CD4-positive, alpha-beta memory T cell (primary cell): ENCODE data around the gene GNG7. TPM values are rescaled to one million over a fixed set of nuclear protein-coding genes. Genes with fewer than 3 reads are reported as not detected.
"Not testable (repeated sequence)": the region's sequence is repeated elsewhere in the genome, so short reads cannot be mapped to it uniquely, and the experiment has no call there.

Experiments
- CTCF ChIA-PET: fragments of 350-600 bp; sonication (Branson Sonifier 250); formaldehyde crosslinking; loops from one replicate; lab custom pipeline; 2021; ENCODE audit warnings: inconsistent platforms; ENCODE audit not compliant: partially characterized antibody; lab: Charles Lee
- POLR2A ChIA-PET: fragments of 350-600 bp; sonication (Branson Sonifier 250); formaldehyde crosslinking; loops from one replicate; lab custom pipeline; 2021; ENCODE audit not compliant: partially characterized antibody; lab: Charles Lee
- DNase-seq, 5 donors: peaks; one replicate each; pipeline versions ENCODE4 v3.0.0 to v3.0.0-alpha.2; 2020 to 2022; ENCODE audit warnings: mixed read lengths in 1 of 5
- H3K27ac ChIP-seq: one replicate; pipeline ENCODE4 v1.7.0; 2013; ENCODE audit warnings: low read depth, low read length
- H3K27me3 ChIP-seq: 2 replicates; pipeline ENCODE4 v1.7.0; 2013; ENCODE audit warnings: mild to moderate bottlenecking, low read length, moderate library complexity; ENCODE audit not compliant: insufficient read depth
- H3K36me3 ChIP-seq: 2 replicates; pipeline ENCODE4 v1.7.0; 2013; ENCODE audit warnings: mild to moderate bottlenecking, low read length, moderate library complexity; ENCODE audit not compliant: insufficient read depth
- H3K4me1 ChIP-seq: 2 replicates; pipeline ENCODE4 v1.7.0; 2013; ENCODE audit warnings: mild to moderate bottlenecking, low read length, moderate library complexity; ENCODE audit not compliant: insufficient read depth
- H3K4me3 ChIP-seq, 2 donors: one replicate each; pipeline ENCODE4 v1.7.0; 2013; ENCODE audit warnings: low read length in 2 of 2, mild to moderate bottlenecking in 1 of 2
- H3K9me3 ChIP-seq, 2 donors: one replicate each; pipeline ENCODE4 v1.7.0; 2013; ENCODE audit warnings: low read length in 2 of 2, control low read depth in 1 of 2; ENCODE audit not compliant: control insufficient read depth in 1 of 2
- H3K27ac Mint-ChIP-seq, 7 donors: one replicate each; pipeline ENCODE4 v1.8.0; 2020 to 2021; ENCODE audit warnings: mixed read lengths in 7 of 7, mild to moderate bottlenecking in 6 of 7, inconsistent platforms in 3 of 7, moderate library complexity in 3 of 7
- H3K27me3 Mint-ChIP-seq, 2 donors: one replicate each; pipeline ENCODE4 v1.8.0; 2020 to 2021; ENCODE audit warnings: mixed read lengths in 2 of 2
- H3K36me3 Mint-ChIP-seq, 2 donors: one replicate each; pipeline ENCODE4 v1.8.0; 2020 to 2021; ENCODE audit warnings: mixed read lengths in 2 of 2, inconsistent platforms in 1 of 2, mild to moderate bottlenecking in 1 of 2
- H3K4me1 Mint-ChIP-seq, 4 donors: one replicate each; pipeline ENCODE4 v1.8.0; 2020 to 2021; ENCODE audit warnings: mixed read lengths in 4 of 4, mild to moderate bottlenecking in 1 of 4
- H3K4me3 Mint-ChIP-seq, 8 donors: one replicate each; pipeline ENCODE4 v1.8.0; 2020 to 2021; ENCODE audit warnings: mixed read lengths in 8 of 8, mild to moderate bottlenecking in 7 of 8, moderate library complexity in 6 of 8, inconsistent platforms in 3 of 8
- H3K9me3 Mint-ChIP-seq, 8 donors: one replicate each; pipeline ENCODE4 v1.8.0; 2020 to 2021; ENCODE audit warnings: mixed read lengths in 8 of 8, mild to moderate bottlenecking in 5 of 8, inconsistent platforms in 3 of 8, moderate library complexity in 1 of 8
- intact Hi-C: fragments of 100-400 bp; cut with micrococcal nuclease; formaldehyde crosslinking; loops from one replicate; pipeline ENCODE4 v1.15.1; 2023
- polyA plus RNA-seq, 2 donors: library from polyadenylated mRNA; unstranded; fragments of 300-500 nt; fragmentation: Illumina TruSeq; gene quantifications; one replicate each; pipeline ENCODE4 v1.2.3, GENCODE V29; 2021
- total RNA-seq, 2 experiments: library from RNA; stranded (reverse); gene quantifications; one replicate each; pipeline ENCODE4 v1.2.3, GENCODE V29; 2021

GNG7 gene
- total and polyA plus RNA-seq, 4 experiments from 2014 or later = 1.9 to 4.2 (median 3.2) TPM

DNA sequence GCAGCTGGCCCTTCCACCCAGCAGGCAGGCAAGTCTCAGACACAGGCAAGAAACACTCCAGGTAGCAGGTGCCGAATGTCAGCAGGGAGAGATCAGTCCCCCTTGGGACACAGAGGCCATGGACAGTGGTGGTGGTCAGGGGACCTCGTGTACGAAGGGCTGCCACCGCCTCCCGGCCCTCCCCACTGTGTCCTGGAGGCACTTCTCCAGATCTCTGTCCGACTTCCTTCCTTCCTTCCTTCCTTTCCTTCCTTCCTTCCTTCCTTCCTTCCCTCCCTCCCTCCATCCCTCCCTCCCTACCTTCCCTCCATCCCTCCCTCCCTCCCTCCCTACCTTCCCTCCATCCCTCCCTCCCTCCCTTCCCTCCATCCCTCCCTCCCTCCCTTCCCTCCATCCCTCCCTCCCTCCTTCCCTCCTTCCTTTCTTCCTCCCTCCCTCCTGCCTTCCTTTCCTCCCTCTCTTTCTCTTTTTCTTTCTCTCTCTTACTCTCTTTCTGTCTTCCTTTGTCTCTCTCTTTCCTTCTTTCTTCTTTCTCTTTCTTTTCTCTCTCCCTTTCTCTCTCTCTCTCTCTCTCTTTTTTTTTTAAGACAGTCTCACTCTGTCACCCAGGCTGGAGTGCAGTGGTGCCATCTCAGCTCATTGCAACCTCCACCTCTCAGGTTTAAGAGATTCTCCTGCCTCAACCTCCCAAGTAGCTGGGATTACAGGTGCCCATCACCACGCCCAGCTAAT, 51.3 kb downstream of the GNG7 start:
- H3K36me3 ChIP-seq, H3K4me1 ChIP-seq, H3K9me3 Mint-ChIP-seq, H3K27ac ChIP-seq, H3K36me3 Mint-ChIP-seq, H3K27me3 ChIP-seq, H3K9me3 ChIP-seq, H3K27ac Mint-ChIP-seq, POLR2A ChIA-PET, H3K4me3 Mint-ChIP-seq, H3K4me3 ChIP-seq, intact Hi-C loops, DNase-seq, H3K27me3 Mint-ChIP-seq, H3K4me1 Mint-ChIP-seq: not testable (repeated sequence)
- CTCF ChIA-PET = interaction anchor here (0.6 to 5.6 kb wide), 2 partner anchors 11 to 100 kb away, joined by 4 to 94 read pairs; no protein-coding TSS in a partner anchor

DNA sequence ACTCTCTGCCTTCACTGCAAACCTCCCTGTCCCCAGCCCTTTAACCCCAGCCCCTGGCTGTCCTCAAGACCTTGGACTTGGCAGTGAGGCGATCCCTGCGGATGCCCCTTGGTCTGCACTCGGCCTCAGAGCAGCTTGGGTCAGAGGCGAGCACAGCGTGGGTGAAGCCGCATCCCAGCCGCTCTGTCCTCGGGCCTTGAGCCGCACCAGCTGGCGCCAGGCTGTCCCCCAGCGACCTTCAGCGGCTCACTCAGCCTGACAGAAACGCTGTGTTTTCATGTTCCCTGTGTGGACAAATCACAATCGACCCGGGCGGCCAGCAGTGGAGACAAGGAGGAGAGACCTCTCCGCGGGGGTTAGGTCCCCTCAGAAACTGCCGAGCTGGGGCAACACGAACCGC, 52.0 kb downstream of the GNG7 start:
- no peak overlapping the region for H3K27ac ChIP-seq
- H3K9me3 Mint-ChIP-seq = no peaks in the 10 kb centered on the region
- no peak overlapping the region for H3K27ac Mint-ChIP-seq

DNA sequence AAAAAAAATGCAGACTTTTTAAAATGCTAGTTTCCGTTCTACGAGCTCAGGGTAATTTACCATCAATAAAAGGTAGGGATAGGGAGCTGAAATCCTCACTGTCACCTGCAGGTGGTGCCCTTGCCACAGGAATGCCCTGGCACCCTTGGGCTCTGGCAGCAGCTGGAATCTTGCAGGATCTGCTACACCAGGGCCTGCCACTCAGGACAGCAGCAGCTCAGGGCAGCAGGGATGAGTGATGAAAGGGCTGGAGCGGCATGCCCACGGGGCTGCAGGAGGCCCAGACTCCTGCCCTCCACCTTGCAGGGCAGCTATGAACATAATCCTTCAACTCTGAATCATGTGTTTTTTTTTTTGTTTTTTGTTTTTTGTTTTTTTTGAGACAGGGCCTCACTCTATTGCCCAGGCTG, 54.0 kb downstream of the GNG7 start:
- POLR2A ChIA-PET = interaction anchor here (0.8 to 2.1 kb wide), 6 partner anchors 21 to 173 kb away, joined by 3 to 9 read pairs (median 5); partner anchors contain the start of genes GADD45B and SLC39A3
- no peaks in the 10 kb centered on the region for H3K36me3 ChIP-seq
- no peaks in the 10 kb centered on the region for H3K27me3 ChIP-seq
- H3K27me3 Mint-ChIP-seq = no peaks in the 10 kb centered on the region
- H3K27ac Mint-ChIP-seq = no peak overlapping the region
- no peak overlapping the region for H3K4me3 ChIP-seq
- intact Hi-C loops = loop anchor here (10.0 kb wide), 1 partner anchor 456 kb away; no protein-coding TSS in a partner anchor
- CTCF ChIA-PET = interaction anchor here (0.6 to 5.6 kb wide), 45 partner anchors 9 to 456 kb away, joined by 3 to 94 read pairs (median 5); partner anchors contain the start of genes GNG7, LMNB2 and ZNF555
- no peaks in the 10 kb centered on the region for H3K9me3 Mint-ChIP-seq
- DNase-seq = peak; percentile 63 to 76 (median 68)
- no peaks in the 10 kb centered on the region for H3K4me1 ChIP-seq
- H3K4me1 Mint-ChIP-seq = peaks cover 0 to 1% (median 0%) of the 10 kb centered on the region in 4 donors
- no peak overlapping the region for H3K27ac ChIP-seq
- no peak overlapping the region for H3K4me3 Mint-ChIP-seq
- H3K36me3 Mint-ChIP-seq = no peaks in the 10 kb centered on the region
- H3K9me3 ChIP-seq = no peaks in the 10 kb centered on the region

More for the DNA sequence above, 52.0 kb downstream of the GNG7 start:
- DNase-seq = no peak
- ChIA-PET POLR2A (no interaction called here), CTCF (interaction anchor here (0.6 to 5.6 kb wide), 2 partner anchors 11 to 100 kb away, joined by 4 to 94 read pairs; no protein-coding TSS in a partner anchor)
- Mint-ChIP-seq H3K36me3 (no peaks in the 10 kb centered on the region), H3K4me3 (no peak overlapping the region), H3K4me1 (peaks cover 0 to 1% (median 0%) of the 10 kb centered on the region in 4 donors), H3K27me3 (peaks cover 0 to 2% of the 10 kb centered on the region in 2 donors)
- Histone ChIP-seq H3K36me3 (no peaks in the 10 kb centered on the region), H3K4me1 (no peaks in the 10 kb centered on the region), H3K9me3 (no peaks in the 10 kb centered on the region), H3K27me3 (no peaks in the 10 kb centered on the region), H3K4me3 (no peak overlapping the region)
- intact Hi-C loops = no loop called here

DNA sequence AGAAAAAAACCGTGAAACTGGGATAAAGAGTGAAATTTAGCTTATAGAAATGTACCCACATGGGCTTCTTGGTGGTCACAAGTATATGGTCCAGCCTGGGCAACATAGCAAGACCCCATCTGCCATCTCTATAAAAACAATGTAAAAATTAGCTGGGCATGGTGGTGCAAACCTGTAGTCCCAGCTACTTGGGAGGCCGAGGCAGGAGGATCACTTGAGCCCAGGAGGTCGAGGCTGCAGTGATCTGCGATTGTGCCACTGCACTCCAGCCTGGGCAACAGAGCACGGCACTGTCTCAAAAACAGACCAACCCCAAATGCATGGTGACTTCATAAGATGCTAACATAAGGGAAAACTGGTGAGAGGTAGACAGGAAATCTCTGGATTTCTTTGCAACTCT, 54.4 kb downstream of the GNG7 start:
- POLR2A ChIA-PET = interaction anchor here (0.8 to 2.1 kb wide), 5 partner anchors 20 to 172 kb away, joined by 3 to 9 read pairs (median 6); partner anchors contain the start of genes GADD45B and SLC39A3
- Histone ChIP-seq H3K4me3 (no peak overlapping the region), H3K27ac (no peak overlapping the region), H3K9me3 (no peaks in the 10 kb centered on the region), H3K27me3 (no peaks in the 10 kb centered on the region), H3K36me3 (no peaks in the 10 kb centered on the region), H3K4me1 (no peaks in the 10 kb centered on the region)
- no peak overlapping the region for H3K27ac Mint-ChIP-seq
- CTCF ChIA-PET = interaction anchor here (0.6 to 5.6 kb wide), 48 partner anchors 8 to 1274 kb away, joined by 3 to 94 read pairs (median 4); partner anchors contain the start of genes GNG7, LMNB2 and ZNF555
- H3K4me1 Mint-ChIP-seq = peaks cover 0 to 1% (median 0%) of the 10 kb centered on the region in 4 donors
- intact Hi-C loops = loop anchor here (10.0 kb wide), 1 partner anchor 457 kb away; no protein-coding TSS in a partner anchor
- no peak for DNase-seq
- H3K36me3 Mint-ChIP-seq = no peaks in the 10 kb centered on the region
- H3K9me3 Mint-ChIP-seq = no peaks in the 10 kb centered on the region
- no peak overlapping the region for H3K4me3 Mint-ChIP-seq
- H3K27me3 Mint-ChIP-seq = no peaks in the 10 kb centered on the region

DNA sequence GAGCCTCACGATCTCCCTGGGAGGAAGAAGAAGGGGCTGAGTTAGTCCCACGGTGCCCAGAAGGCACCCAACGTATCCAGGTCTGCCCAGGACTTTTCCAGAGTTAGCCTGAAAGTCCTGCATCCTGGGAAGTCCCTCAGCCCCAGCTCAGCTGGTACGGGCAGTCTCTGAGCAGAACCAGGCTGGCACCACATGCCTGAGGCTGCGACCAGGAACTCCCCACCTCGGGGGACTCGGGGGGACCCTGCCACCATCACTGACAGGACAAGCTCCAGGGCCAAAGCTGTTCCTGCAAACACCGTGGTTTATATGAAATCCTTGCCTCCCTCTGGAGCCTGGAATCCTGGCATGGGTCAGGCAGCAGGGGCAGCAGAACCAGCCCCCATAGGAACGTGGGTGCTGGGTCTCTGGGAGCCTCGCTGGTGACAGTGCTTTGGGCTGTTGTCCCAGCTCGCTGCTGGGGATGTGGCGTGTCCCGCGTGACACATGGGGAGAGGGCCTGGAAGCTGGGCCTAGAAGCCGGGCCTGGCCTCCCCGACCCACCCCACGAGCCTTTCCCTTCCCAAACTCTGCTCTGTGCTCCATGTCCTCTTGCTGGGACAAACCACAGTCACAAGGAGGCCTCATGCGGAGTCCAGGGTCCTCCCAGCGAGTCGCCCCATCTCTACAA, 55.5 kb downstream of the GNG7 start:
- Mint-ChIP-seq H3K4me1 (peaks cover 0 to 1% (median 0%) of the 10 kb centered on the region in 4 donors), H3K27me3 (no peaks in the 10 kb centered on the region), H3K4me3 (no peak overlapping the region), H3K36me3 (no peaks in the 10 kb centered on the region), H3K27ac (no peak overlapping the region), H3K9me3 (no peaks in the 10 kb centered on the region)
- Histone ChIP-seq H3K9me3 (no peaks in the 10 kb centered on the region), H3K4me1 (no peaks in the 10 kb centered on the region), H3K36me3 (no peaks in the 10 kb centered on the region), H3K27ac (no peak overlapping the region), H3K27me3 (no peaks in the 10 kb centered on the region), H3K4me3 (no peak overlapping the region)
- intact Hi-C loops = loop anchor here (10.0 kb wide), 1 partner anchor 458 kb away; no protein-coding TSS in a partner anchor
- CTCF ChIA-PET = interaction anchor here (0.6 to 5.6 kb wide), 8 partner anchors 25 to 1275 kb away, joined by 3 to 94 read pairs (median 4); no protein-coding TSS in a partner anchor
- no peak for DNase-seq
- POLR2A ChIA-PET = interaction anchor here (2.1 kb wide), 1 partner anchor 102 kb away, joined by 9 read pairs; no protein-coding TSS in a partner anchor

DNA sequence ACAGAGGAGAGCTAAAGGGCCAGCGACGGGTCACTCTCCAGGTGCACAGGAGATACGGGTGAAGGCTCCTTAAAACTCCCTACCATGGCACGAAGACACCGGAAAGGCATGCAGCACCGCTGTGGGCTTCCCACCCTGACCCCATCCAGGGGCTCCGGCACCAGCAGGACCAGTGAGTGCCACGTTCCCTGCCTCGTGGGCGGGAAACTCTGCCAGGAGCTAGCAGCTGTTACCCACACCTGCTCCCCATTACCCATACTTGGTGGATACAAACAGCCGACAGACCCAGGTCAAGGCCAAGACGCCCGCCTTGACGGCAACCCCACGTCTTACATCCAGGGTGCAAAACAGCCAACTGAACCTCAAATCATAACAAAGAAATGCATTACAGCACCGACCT, 56.7 kb downstream of the GNG7 start:
- Mint-ChIP-seq H3K9me3 (no peaks in the 10 kb centered on the region), H3K4me3 (no peak overlapping the region), H3K27me3 (no peaks in the 10 kb centered on the region), H3K36me3 (no peaks in the 10 kb centered on the region), H3K4me1 (peaks cover 0 to 1% (median 0%) of the 10 kb centered on the region in 4 donors), H3K27ac (no peak overlapping the region)
- Histone ChIP-seq H3K9me3 (no peaks in the 10 kb centered on the region), H3K27me3 (no peaks in the 10 kb centered on the region), H3K27ac (no peak overlapping the region), H3K4me1 (no peaks in the 10 kb centered on the region), H3K36me3 (no peaks in the 10 kb centered on the region), H3K4me3 (no peak overlapping the region)
- intact Hi-C loops = loop anchor here (10.0 kb wide), 1 partner anchor 459 kb away; no protein-coding TSS in a partner anchor
- ChIA-PET CTCF (interaction anchor here (1.0 kb wide), 1 partner anchor 228 kb away, joined by 3 read pairs; no protein-coding TSS in a partner anchor), POLR2A (no interaction called here)
- DNase-seq = no peak
